Omental fat pad (tissue), 4 donors: Measurements from ENCODE around the gene LDB3. TPM values are rescaled to one million over a fixed set of nuclear protein-coding genes. Genes with fewer than 3 reads are reported as not detected.

ENCODE experiments used
- ATAC-seq: fragments of 150-250 bp; one replicate; pipeline ENCODE4 v1.9.1; 2016; ENCODE audit warnings: mild to moderate bottlenecking, moderate library complexity; ENCODE audit not compliant: low FRiP score
- DNase-seq: peaks from one replicate; pipeline ENCODE4 v3.0.0-alpha.2; 2019; ENCODE audit warnings: low spot score
- total RNA-seq, 4 donors: library from RNA; depleted of rRNA; stranded (reverse); fragments of >200 nt; gene quantifications; one replicate each; pipeline ENCODE4 v1.1.0, GENCODE V29; 2016
- TF ChIP-seq, protein P1 (sequence below), 3 donors: fragments of 450-650 bp; IDR thresholded peaks; one replicate each; pipeline ENCODE4 v1.5.1; 2016 to 2017; ENCODE audit warnings: antibody characterized with exemption in 3 of 3, mild to moderate bottlenecking in 3 of 3, moderate library complexity in 2 of 3

LDB3 gene
- total RNA-seq, 4 donors from 2014 or later: 0.56 to 22.4 (median 0.65) TPM

DNA sequence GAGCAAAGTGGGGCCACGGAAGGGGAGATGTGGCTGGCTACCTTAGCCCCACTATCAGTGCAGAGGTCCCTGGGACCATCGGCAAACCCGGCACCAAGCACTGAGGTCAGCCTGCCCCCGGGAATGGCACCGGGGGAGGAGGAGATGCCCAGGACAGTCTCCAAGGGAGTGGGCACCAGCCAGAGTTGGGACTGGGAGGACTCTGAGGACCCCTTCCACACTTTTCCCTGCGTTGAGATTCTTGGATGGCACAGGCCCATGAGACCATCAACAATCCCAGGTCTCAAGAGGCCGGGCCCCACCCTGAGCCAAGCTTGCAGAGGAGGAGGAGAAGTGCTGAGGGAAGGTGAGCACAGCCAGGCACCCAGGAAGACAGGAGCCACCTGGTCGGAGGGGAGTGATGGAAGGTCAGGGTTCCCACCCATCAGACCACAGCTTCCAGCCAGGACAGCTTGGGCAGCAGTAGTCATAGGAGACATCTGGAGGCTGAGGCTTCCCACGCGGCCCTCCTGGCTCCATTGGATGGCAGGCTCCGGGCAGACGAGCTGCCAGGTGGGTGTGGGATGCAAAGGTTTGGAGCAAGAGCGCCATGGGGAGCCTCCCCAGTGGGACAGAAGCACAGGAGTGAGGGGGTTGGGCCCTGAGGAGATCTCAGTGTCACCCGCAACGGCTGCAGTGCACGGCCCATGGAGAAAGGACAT, 16.5 kb upstream of the LDB3 start:
- ATAC-seq (no peak), DNase-seq (peak; percentile 1)
- TF ChIP-seq, protein P1, sequence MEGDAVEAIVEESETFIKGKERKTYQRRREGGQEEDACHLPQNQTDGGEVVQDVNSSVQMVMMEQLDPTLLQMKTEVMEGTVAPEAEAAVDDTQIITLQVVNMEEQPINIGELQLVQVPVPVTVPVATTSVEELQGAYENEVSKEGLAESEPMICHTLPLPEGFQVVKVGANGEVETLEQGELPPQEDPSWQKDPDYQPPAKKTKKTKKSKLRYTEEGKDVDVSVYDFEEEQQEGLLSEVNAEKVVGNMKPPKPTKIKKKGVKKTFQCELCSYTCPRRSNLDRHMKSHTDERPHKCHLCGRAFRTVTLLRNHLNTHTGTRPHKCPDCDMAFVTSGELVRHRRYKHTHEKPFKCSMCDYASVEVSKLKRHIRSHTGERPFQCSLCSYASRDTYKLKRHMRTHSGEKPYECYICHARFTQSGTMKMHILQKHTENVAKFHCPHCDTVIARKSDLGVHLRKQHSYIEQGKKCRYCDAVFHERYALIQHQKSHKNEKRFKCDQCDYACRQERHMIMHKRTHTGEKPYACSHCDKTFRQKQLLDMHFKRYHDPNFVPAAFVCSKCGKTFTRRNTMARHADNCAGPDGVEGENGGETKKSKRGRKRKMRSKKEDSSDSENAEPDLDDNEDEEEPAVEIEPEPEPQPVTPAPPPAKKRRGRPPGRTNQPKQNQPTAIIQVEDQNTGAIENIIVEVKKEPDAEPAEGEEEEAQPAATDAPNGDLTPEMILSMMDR (IDR thresholded peaks at IDR 0.05): no peak

GRCh38 chr10:86652361-86653202, 15.7 kb upstream of the LDB3 start:
- ATAC-seq (no peak), DNase-seq (peak; percentile 2)
- TF ChIP-seq, protein P1 (IDR thresholded peaks at IDR 0.05): no peak

GRCh38 chr10:86653379-86653778, 14.9 kb upstream of the LDB3 start:
- TF ChIP-seq, protein P1 (IDR thresholded peaks at IDR 0.05): no peak
- DNase-seq (peak; percentile 8), ATAC-seq (no peak)

GRCh38 chr10:86653987-86654386, 14.3 kb upstream of the LDB3 start:
- ATAC-seq (no peak), DNase-seq (no peak)
- TF ChIP-seq, protein P1 (IDR thresholded peaks at IDR 0.05): no peak

DNA sequence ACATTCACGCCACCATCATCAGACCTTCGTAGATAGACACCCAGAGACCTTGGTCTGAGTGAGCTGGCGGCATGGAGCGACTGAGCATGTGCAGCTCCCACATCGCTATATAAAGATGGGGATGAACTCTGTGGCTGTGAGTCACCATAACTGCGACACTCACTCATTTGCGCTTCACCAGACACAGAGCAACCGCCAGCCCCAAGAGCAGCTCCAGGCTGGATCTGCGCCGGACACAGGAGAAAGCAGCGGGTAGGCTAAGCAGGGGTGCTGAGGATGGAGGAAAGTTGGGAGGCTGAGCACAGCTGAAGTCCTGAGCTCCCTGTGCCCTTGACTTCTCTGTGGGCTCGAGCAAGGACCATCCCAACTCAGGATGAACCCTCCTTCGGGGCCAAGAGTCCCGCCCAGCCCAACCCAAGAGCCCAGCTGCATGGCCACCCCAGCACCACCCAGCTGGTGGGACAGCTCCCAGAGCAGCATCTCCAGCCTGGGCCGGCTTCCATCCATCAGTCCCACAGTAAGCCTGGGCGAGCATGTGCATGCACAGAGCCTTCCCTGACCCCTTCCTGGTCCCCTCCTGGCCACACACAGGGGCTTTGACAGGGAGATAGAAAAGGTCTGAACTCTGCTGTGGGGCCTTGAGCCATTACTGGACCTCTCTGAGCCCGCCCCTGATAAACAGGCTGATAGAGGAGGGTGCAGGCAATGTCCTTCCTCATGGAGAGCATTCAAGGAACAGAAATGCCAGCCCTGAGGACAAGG, 13.7 kb upstream of the LDB3 start, which contains the start of gene OPN4:
OPN4 (plus strand) TSS at position 137 of the 762 bp plus-strand sequence; CDS start at position 374, 237 bp downstream.
- TF ChIP-seq, protein P1 (IDR thresholded peaks at IDR 0.05): no peak
- ATAC-seq (no peak), DNase-seq (no peak)

GRCh38 chr10:86655173-86655540, 13.2 kb upstream of the LDB3 start:
- DNase-seq: no peak
- TF ChIP-seq, protein P1 (IDR thresholded peaks at IDR 0.05): no peak
- ATAC-seq: no peak
